Hepatocyte (in vitro differentiated cells): ENCODE results near the gene SRC. TPM values are rescaled to one million over a fixed set of nuclear protein-coding genes. Genes with fewer than 3 reads are reported as not detected.

Experiments
- DNase-seq: peaks from one replicate; pipeline ENCODE4 v3.0.0-alpha.2; 2016; ENCODE audit warnings: low spot score
- H2AFZ ChIP-seq: fragments of 200-600 bp; sonication (generic); 2 replicates; pipeline ENCODE4 v1.6.0; 2016; ENCODE audit warnings: antibody characterized with exemption, mild to moderate bottlenecking
- H3K27ac ChIP-seq: fragments of 200-600 bp; sonication (generic); 2 replicates; pipeline ENCODE4 v1.5.1; 2016; ENCODE audit warnings: mild to moderate bottlenecking
- H3K27me3 ChIP-seq: fragments of 200-600 bp; sonication (generic); 2 replicates; pipeline ENCODE4 v1.6.1; 2016
- H3K36me3 ChIP-seq: fragments of 200-600 bp; sonication (generic); replicated peaks from 2 replicates; pipeline ENCODE4 v1.5.1; 2016; ENCODE audit warnings: low read depth; ENCODE audit not compliant: insufficient read depth
- H3K4me1 ChIP-seq: fragments of 200-600 bp; sonication (generic); 2 replicates; pipeline ENCODE4 v1.5.1; 2016; ENCODE audit warnings: mild to moderate bottlenecking, moderate library complexity; ENCODE audit not compliant: insufficient read depth
- H3K4me2 ChIP-seq: fragments of 200-600 bp; sonication (generic); 2 replicates; pipeline ENCODE4 v1.6.0; 2016
- H3K4me3 ChIP-seq: fragments of 200-600 bp; sonication (generic); 2 replicates; pipeline ENCODE4 v1.5.1; 2016; ENCODE audit warnings: mild to moderate bottlenecking
- H3K79me2 ChIP-seq: fragments of 200-600 bp; sonication (generic); 2 replicates; pipeline ENCODE4 v1.6.0; 2017; ENCODE audit warnings: mild to moderate bottlenecking
- H3K9me2 ChIP-seq: fragments of 200-600 bp; sonication (generic); replicated peaks from 2 replicates; pipeline ENCODE4 v1.6.0; 2017; ENCODE audit warnings: mild to moderate bottlenecking; ENCODE audit not compliant: insufficient read depth
- H3K9me3 ChIP-seq: fragments of 200-600 bp; sonication (generic); 2 replicates; pipeline ENCODE4 v1.5.1; 2016; ENCODE audit warnings: low read depth, mild to moderate bottlenecking
- H4K20me1 ChIP-seq: fragments of 200-600 bp; sonication (generic); 2 replicates; pipeline ENCODE4 v1.6.0; 2016; ENCODE audit warnings: mild to moderate bottlenecking; ENCODE audit not compliant: insufficient read depth, poor library complexity, severe bottlenecking
- CTCF ChIP-seq: fragments of 200-600 bp; sonication (generic); IDR thresholded peaks from 2 replicates; pipeline ENCODE4 v1.5.1; 2016; ENCODE audit warnings: antibody characterized with exemption, mild to moderate bottlenecking; ENCODE audit not compliant: poor library complexity
- EZH2 ChIP-seq: fragments of 200-600 bp; sonication (generic); IDR thresholded peaks from 2 replicates; pipeline ENCODE4 v1.6.1; 2016; ENCODE audit warnings: antibody characterized with exemption, mild to moderate bottlenecking, borderline replicate concordance
- EZH2phosphoT487 ChIP-seq: fragments of 200-600 bp; sonication (generic); IDR thresholded peaks from one replicate; pipeline ENCODE4 v1.6.1; 2018; ENCODE audit warnings: antibody characterized with exemption, mild to moderate bottlenecking, low read depth, moderate library complexity; ENCODE audit not compliant: unreplicated experiment, severe bottlenecking
- WGBS: methylation state at CpG from one replicate; pipeline ENCODE4 v1.1.6; 2016; ENCODE audit warnings: low lambda C conversion rate; ENCODE audit errors: missing lambda C conversion rate; 5-methylcytosine and 5-hydroxymethylcytosine counted together
- polyA plus RNA-seq: library from polyadenylated mRNA; unstranded; fragments of >200 nt; fragmentation: Nextera tagmentation; extraction: Ambion mirVana; gene quantifications from 2 replicates; pipeline ENCODE4 v1.2.1, GENCODE V29; 2016
- total RNA-seq: library from RNA; depleted of rRNA; stranded (reverse); fragments of >200 nt; gene quantifications from 2 replicates; pipeline ENCODE4 v1.2.3, GENCODE V29; 2014

The SRC gene
- total and polyA plus RNA-seq, 2 experiments from 2014 or later = 55.1 to 69.8 TPM

- WGBS = 92% methylated on average over 3 of the region's 3 CpGs
- Histone ChIP-seq H3K4me2 (no peak overlapping the region), H3K27me3 (no peaks in the 10 kb centered on the region), H4K20me1 (no peaks in the 10 kb centered on the region), H3K4me1 (peaks cover 18% of the 10 kb centered on the region), H3K4me3 (no peak overlapping the region), H2AFZ (no peak overlapping the region), H3K36me3 (no peaks in the 10 kb centered on the region), H3K9me2 (no peaks in the 10 kb centered on the region), H3K27ac (no peak overlapping the region), H3K9me3 (no peaks in the 10 kb centered on the region), H3K79me2 (peaks cover 65% of the 10 kb centered on the region)
- DNase-seq = no peak
- no peak for TF ChIP-seq EZH2phosphoT487
- no peak for TF ChIP-seq CTCF
- no peak for TF ChIP-seq EZH2
These were observed 44.4 kb upstream of the SRC start for GRCh38 chr20:37301558-37301957.

GRCh38 chr20:37302981-37303380 lies 43.0 kb upstream of the SRC start:
- TF ChIP-seq EZH2phosphoT487 (no peak), CTCF (no peak), EZH2 (no peak)
- H3K9me2 ChIP-seq = no peaks in the 10 kb centered on the region
- WGBS = 92% methylated on average over 2 of the region's 2 CpGs
- H3K9me3 ChIP-seq = no peaks in the 10 kb centered on the region
- no peaks in the 10 kb centered on the region for H3K36me3 ChIP-seq
- no peaks in the 10 kb centered on the region for H3K27me3 ChIP-seq
- no peaks in the 10 kb centered on the region for H4K20me1 ChIP-seq
- DNase-seq = no peak
- H3K4me2 ChIP-seq = no peak overlapping the region
- H3K4me1 ChIP-seq = peaks cover 9% of the 10 kb centered on the region
- H3K27ac ChIP-seq = peak overlapping the region; percentile 6
- H3K79me2 ChIP-seq = peaks cover 56% of the 10 kb centered on the region
- no peak overlapping the region for H3K4me3 ChIP-seq
- no peak overlapping the region for H2AFZ ChIP-seq

GRCh38 chr20:37303637-37304036 lies 42.3 kb upstream of the SRC start:
- Histone ChIP-seq H3K4me2 (no peak overlapping the region), H4K20me1 (no peaks in the 10 kb centered on the region), H2AFZ (no peak overlapping the region), H3K36me3 (no peaks in the 10 kb centered on the region), H3K4me3 (no peak overlapping the region), H3K79me2 (peaks cover 49% of the 10 kb centered on the region), H3K27me3 (no peaks in the 10 kb centered on the region), H3K27ac (peak overlapping the region; percentile 6), H3K9me2 (no peaks in the 10 kb centered on the region), H3K9me3 (no peaks in the 10 kb centered on the region), H3K4me1 (peaks cover 14% of the 10 kb centered on the region)
- TF ChIP-seq EZH2 (no peak), EZH2phosphoT487 (no peak), CTCF (no peak)
- WGBS = 87% methylated on average over 4 of the region's 4 CpGs
- DNase-seq = no peak

GRCh38 chr20:37305079-37305478 lies 40.9 kb upstream of the SRC start:
- DNase-seq = no peak
- Histone ChIP-seq H3K4me2 (no peak overlapping the region), H3K9me2 (no peaks in the 10 kb centered on the region), H3K79me2 (peaks cover 39% of the 10 kb centered on the region), H3K27me3 (no peaks in the 10 kb centered on the region), H3K4me3 (no peak overlapping the region), H2AFZ (no peak overlapping the region), H3K4me1 (peaks cover 17% of the 10 kb centered on the region), H3K9me3 (no peaks in the 10 kb centered on the region), H4K20me1 (no peaks in the 10 kb centered on the region), H3K36me3 (no peaks in the 10 kb centered on the region), H3K27ac (no peak overlapping the region)
- no peak for TF ChIP-seq EZH2
- no peak for TF ChIP-seq CTCF
- TF ChIP-seq EZH2phosphoT487 = no peak
- 83% methylated on average over 6 of the region's 6 CpGs for WGBS
